Measurements from ENCODE around the gene KLF15.

Gene KLF15

GRCh38 chr3:126314305-126314789 lies 42.9 kb downstream of the KLF15 start:
- TF ChIP-seq FOXP2 (optimal IDR thresholded peaks at IDR 0.05; ENCODE audit: borderline replicate concordance, extremely low read depth, extremely low read length, insufficient read depth) = no peak

- TF ChIP-seq, protein P1, sequence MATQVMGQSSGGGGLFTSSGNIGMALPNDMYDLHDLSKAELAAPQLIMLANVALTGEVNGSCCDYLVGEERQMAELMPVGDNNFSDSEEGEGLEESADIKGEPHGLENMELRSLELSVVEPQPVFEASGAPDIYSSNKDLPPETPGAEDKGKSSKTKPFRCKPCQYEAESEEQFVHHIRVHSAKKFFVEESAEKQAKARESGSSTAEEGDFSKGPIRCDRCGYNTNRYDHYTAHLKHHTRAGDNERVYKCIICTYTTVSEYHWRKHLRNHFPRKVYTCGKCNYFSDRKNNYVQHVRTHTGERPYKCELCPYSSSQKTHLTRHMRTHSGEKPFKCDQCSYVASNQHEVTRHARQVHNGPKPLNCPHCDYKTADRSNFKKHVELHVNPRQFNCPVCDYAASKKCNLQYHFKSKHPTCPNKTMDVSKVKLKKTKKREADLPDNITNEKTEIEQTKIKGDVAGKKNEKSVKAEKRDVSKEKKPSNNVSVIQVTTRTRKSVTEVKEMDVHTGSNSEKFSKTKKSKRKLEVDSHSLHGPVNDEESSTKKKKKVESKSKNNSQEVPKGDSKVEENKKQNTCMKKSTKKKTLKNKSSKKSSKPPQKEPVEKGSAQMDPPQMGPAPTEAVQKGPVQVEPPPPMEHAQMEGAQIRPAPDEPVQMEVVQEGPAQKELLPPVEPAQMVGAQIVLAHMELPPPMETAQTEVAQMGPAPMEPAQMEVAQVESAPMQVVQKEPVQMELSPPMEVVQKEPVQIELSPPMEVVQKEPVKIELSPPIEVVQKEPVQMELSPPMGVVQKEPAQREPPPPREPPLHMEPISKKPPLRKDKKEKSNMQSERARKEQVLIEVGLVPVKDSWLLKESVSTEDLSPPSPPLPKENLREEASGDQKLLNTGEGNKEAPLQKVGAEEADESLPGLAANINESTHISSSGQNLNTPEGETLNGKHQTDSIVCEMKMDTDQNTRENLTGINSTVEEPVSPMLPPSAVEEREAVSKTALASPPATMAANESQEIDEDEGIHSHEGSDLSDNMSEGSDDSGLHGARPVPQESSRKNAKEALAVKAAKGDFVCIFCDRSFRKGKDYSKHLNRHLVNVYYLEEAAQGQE (IDR thresholded peaks at IDR 0.05; ENCODE audit: insufficient read depth in 1 of 2, low read depth in 2 of 2, low read length in 2 of 2) = no peak
- TF ChIP-seq SIN3A (IDR thresholded peaks at IDR 0.05; ENCODE audit: borderline replicate concordance, insufficient read depth, low read length) (no peak), FOXP2 (optimal IDR thresholded peaks at IDR 0.05; ENCODE audit: borderline replicate concordance, extremely low read depth, extremely low read length, insufficient read depth) (no peak), TAF1 (IDR thresholded peaks at IDR 0.05; ENCODE audit: borderline replicate concordance, insufficient read depth, low read length) (no peak), POLR2AphosphoS5 (IDR thresholded peaks at IDR 0.05; ENCODE audit: low read depth, low read length) (no peak)
Observed at GRCh38 chr3:126313580-126314304, 43.5 kb downstream of the KLF15 start.

- no peak for TF ChIP-seq FOXP2 (optimal IDR thresholded peaks at IDR 0.05; ENCODE audit: borderline replicate concordance, extremely low read depth, extremely low read length, insufficient read depth)
- no peak for TF ChIP-seq SIN3A (IDR thresholded peaks at IDR 0.05; ENCODE audit: borderline replicate concordance, insufficient read depth, low read length)
- no peak for TF ChIP-seq TAF1 (IDR thresholded peaks at IDR 0.05; ENCODE audit: borderline replicate concordance, insufficient read depth, low read length)
- TF ChIP-seq, protein P1 (IDR thresholded peaks at IDR 0.05; ENCODE audit: insufficient read depth in 1 of 2, low read depth in 2 of 2, low read length in 2 of 2) = no peak
- TF ChIP-seq POLR2AphosphoS5 (IDR thresholded peaks at IDR 0.05; ENCODE audit: low read depth, low read length) = no peak
Observed at GRCh38 chr3:126313166-126313565, 44.0 kb downstream of the KLF15 start.

GRCh38 chr3:126312341-126312740 lies 44.9 kb downstream of the KLF15 start:
- TF ChIP-seq TAF1 (IDR thresholded peaks at IDR 0.05; ENCODE audit: borderline replicate concordance, insufficient read depth, low read length) = no peak
- no peak for TF ChIP-seq SIN3A (IDR thresholded peaks at IDR 0.05; ENCODE audit: borderline replicate concordance, insufficient read depth, low read length)
- TF ChIP-seq, protein P1 (IDR thresholded peaks at IDR 0.05; ENCODE audit: insufficient read depth in 1 of 2, low read depth in 2 of 2, low read length in 2 of 2) = no peak
- no peak for TF ChIP-seq FOXP2 (optimal IDR thresholded peaks at IDR 0.05; ENCODE audit: borderline replicate concordance, extremely low read depth, extremely low read length, insufficient read depth)
- TF ChIP-seq POLR2AphosphoS5 (IDR thresholded peaks at IDR 0.05; ENCODE audit: low read depth, low read length) = no peak

GRCh38 chr3:126311338-126311978 lies 45.8 kb downstream of the KLF15 start:
- TF ChIP-seq SIN3A (IDR thresholded peaks at IDR 0.05; ENCODE audit: borderline replicate concordance, insufficient read depth, low read length) = no peak
- TF ChIP-seq, protein P1 (IDR thresholded peaks at IDR 0.05; ENCODE audit: insufficient read depth in 1 of 2, low read depth in 2 of 2, low read length in 2 of 2) = no peak
- TF ChIP-seq POLR2AphosphoS5 (IDR thresholded peaks at IDR 0.05; ENCODE audit: low read depth, low read length) = no peak
- no peak for TF ChIP-seq TAF1 (IDR thresholded peaks at IDR 0.05; ENCODE audit: borderline replicate concordance, insufficient read depth, low read length)
- TF ChIP-seq FOXP2 (optimal IDR thresholded peaks at IDR 0.05; ENCODE audit: borderline replicate concordance, extremely low read depth, extremely low read length, insufficient read depth) = no peak

All from PFSK-1 (cell line).